GM18870 (cell line): ENCODE measurements around the gene NDUFS6.
A peak's percentile ranks its signal among the peaks of the same experiment; 100 is the strongest.

Experiments used
- ATAC-seq: cut with Tn5 transposase; IDR thresholded peaks from one replicate; pipeline ENCODE4 v1.9.1; 2021; ENCODE audit warnings: moderate library complexity; ENCODE audit not compliant: unreplicated experiment

The NDUFS6 gene

DNA sequence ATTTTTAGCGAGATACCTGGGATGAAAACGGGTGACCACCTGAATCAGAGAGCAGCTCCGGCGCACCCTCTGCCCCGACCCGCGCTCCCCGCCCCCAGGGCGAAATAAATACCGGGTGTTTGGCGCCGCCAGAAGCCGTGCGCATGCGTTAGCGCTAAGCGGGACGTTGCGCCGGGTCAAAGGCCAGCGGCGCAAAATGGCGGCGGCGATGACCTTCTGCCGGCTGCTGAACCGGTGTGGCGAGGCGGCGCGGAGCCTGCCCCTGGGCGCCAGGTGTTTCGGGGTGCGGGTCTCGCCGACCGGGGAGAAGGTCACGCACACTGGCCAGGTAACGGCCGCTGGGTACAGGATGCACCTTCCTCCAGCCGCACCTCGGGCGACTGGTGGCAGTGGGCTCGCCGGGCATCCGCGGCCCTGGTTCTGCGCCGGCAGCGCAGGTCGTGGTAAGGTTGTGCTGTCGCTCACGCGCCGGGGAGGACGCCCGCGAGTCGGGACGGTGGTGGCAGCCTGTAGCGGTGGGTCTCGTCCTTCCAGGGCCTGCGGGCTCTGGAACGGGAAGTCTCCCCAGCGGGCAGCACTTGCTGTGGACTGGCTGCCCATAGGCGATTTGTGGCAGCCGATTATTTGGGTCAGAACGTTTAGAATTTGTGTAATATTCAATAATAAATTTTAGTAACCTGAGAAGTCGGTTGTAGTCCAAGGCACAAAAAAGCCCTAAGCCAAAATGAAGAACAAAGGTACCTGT is at the start of gene NDUFS6:
NDUFS6 (plus strand) TSS at position 186 of the 745 bp plus-strand sequence; CDS start at position 197, 11 bp downstream.
- ATAC-seq: peak; percentile 57

GRCh38 chr5:1751864-1752822 is 49.1 kb upstream of the NDUFS6 start:
- ATAC-seq: no peak

DNA sequence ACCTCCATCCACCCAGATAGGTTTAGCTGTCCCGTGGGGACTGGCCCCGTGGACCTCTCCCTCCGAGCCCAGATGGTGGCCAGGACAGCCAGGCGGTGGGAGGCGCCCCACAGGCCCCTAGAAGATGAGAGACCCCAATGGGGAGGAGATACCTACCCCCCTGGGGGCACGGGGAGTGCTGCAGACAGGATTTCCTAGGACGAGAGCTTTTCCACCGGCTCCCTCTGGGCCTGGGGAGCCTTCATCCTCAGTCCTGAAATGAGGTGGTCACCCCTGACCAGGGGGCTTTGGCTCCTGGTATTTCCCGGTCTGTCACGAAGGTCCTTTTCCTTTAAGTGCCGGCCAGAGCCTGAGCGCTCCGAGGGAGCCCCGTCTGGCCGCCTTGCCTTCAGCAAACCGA is 48.3 kb upstream of the NDUFS6 start:
- ATAC-seq: no peak

- no peak for ATAC-seq
These were observed 47.7 kb upstream of the NDUFS6 start for GRCh38 chr5:1753490-1753889.

- ATAC-seq: no peak
These were observed 46.5 kb upstream of the NDUFS6 start for GRCh38 chr5:1754531-1755220.

DNA sequence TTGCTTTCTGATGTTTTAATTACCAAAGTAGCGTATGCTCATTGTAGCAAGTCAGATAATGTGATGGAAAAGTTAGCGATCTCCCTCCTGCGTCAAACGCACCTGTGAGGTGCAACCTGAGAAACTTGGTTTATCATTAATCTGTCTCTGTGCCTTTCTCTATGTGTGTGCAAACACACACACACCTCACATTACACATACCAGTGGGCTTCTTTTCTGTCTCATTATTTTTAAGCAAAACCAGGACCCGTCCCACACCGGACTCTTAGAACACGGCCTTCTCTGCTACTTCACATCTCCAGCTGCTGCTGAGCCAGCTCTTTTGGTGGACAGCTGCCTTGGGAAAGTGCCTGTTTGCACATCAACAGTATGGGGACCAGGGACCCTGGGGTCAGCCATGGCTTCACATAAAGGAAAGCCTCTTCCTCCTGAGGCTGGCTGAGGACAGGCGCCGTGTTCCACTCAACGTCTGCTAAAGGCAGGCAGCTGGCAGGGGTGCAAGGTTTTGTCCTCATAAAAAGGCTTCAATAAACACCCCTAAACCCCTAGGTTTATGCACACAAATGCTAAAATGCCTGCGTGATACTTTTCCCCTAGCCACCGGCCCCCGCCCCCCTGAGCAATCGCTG is 45.8 kb upstream of the NDUFS6 start:
- ATAC-seq: no peak

GRCh38 chr5:1756481-1756880 is 44.7 kb upstream of the NDUFS6 start:
- ATAC-seq: no peak

- no peak for ATAC-seq
These were observed 43.7 kb upstream of the NDUFS6 start for GRCh38 chr5:1757511-1757910.

DNA sequence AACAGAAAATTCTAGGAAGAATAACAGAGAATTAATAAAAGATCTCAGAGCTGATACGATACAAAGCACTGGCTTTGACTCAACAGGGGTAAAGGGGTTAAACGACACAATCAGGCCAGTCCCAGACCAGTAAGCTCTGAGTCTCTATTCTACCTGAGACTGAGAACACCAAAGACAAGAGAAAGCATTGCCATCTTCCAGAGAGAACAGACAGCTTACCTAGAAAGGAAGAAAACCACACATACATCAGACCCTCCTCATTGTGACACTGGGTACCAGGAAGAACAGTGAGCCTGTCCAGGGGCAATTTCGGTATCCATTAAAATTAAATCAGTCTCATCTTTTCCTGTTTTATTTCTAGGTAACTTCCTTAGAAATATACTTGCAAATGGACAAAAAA is 42.6 kb upstream of the NDUFS6 start:
- no peak for ATAC-seq

- ATAC-seq: no peak
These were observed 41.7 kb upstream of the NDUFS6 start for GRCh38 chr5:1759378-1759970.

DNA sequence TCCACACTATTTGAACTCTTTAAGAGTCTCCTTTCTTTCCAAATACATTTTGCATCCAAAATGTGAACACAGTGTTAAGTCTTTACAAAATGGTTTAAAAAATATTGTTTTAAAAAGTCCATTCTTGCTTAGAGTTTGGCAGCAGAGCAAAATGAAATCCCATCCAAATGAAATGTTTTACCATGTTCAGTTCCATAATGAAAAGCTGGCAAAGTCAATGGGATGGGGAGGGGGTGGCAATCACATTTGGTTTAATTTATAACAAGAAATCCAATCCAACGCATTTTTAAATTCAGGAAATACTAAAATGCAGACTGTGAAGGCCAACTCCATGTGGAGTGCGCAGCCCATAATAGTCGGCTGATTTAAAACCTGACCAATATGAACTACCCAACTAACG is 41.0 kb upstream of the NDUFS6 start:
- ATAC-seq: no peak

GRCh38 chr5:1760656-1761452 is 40.4 kb upstream of the NDUFS6 start:
- no peak for ATAC-seq

- ATAC-seq: no peak
These were observed 39.8 kb upstream of the NDUFS6 start for GRCh38 chr5:1761453-1761755.

GRCh38 chr5:1762121-1762882 is 38.9 kb upstream of the NDUFS6 start:
- no peak for ATAC-seq

DNA sequence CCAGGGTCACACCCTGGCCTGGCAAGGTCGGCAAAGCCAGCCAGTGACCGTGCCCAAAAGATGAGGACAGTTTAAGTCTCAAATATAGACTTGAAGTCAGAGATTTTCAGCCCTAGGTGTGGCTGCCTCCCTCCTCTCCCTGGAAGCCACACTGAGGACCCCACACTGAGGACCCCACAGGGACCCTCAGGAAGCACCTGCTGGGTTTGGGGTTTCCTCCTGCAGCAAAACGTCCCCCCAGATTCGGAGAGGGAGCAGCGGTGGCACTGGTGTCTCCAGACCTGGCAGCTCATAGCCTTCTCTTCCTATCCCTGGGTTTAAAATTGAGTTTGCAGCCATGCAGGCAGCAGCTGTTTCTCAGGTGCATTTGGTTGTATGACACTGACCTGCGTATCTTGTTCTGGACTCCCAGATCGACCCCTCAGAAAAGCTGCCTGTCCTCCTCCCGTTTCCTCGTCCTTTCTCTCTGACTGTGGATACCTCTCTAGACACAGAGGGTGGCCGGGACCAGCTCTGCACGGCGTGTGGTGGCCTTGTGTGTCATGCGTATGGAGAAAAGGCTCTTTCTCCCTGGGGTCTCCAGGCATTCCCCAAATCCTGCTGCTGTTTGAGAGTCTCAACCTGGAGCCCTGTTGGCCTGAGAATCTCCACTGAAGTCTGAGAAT is 38.2 kb upstream of the NDUFS6 start:
- no peak for ATAC-seq

- no peak for ATAC-seq
These were observed 37.7 kb upstream of the NDUFS6 start for GRCh38 chr5:1763548-1763911.

DNA sequence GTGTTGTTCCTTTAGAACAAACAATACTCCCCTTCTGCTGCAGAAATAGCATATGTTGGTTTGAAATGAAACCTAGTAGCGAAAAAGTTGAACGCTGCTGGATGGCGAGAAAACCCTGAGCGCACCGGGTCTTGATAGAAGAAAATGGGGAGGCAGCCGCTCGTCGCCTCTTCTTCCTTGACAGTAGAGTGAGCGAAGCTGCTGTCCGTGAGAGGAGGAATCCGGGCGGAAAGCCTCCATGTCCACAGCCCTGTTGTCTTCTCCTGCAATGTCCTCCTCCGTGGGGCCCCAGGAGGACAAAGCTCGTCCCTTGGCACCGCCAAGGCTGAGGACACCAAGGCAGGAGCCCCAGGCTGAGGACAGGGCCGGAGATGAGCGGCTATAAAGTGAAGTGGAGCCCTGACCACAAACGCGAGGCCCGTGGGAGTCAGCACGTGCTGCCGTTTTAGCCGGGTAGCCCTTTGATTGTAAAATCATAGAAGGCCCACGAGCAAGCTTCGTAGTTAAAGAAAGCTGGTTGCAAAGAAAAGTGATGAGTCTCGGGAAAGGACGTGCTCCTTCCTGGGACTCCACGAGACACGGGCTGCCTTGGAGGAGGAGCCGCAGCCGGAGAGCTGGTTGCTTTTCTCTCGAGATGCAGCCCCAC is 37.1 kb upstream of the NDUFS6 start:
- ATAC-seq: no peak

DNA sequence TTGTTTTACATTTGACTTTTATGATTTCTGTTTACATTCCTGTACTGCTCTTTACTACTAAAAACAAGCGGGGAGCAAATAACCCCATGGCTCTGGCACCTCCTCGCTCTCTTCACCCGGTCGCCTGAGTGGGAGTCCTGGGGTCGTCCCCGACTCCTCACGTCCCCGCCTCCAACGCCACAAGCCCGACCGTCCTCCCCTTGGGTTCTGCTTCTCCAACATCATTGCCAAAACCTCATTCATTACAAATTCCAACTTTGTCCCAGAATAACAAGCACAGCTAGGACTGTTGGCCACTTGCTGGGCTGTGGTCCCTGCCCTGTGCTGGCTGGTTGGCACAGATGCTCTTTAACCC is 36.6 kb upstream of the NDUFS6 start:
- no peak for ATAC-seq
